HG03139 (cell line): ENCODE data around the gene PITPNM3.

ENCODE experiments used
- ATAC-seq: cut with Tn5 transposase; IDR thresholded peaks from one replicate; pipeline ENCODE4 v1.9.1; 2021; ENCODE audit not compliant: unreplicated experiment

Gene PITPNM3

DNA sequence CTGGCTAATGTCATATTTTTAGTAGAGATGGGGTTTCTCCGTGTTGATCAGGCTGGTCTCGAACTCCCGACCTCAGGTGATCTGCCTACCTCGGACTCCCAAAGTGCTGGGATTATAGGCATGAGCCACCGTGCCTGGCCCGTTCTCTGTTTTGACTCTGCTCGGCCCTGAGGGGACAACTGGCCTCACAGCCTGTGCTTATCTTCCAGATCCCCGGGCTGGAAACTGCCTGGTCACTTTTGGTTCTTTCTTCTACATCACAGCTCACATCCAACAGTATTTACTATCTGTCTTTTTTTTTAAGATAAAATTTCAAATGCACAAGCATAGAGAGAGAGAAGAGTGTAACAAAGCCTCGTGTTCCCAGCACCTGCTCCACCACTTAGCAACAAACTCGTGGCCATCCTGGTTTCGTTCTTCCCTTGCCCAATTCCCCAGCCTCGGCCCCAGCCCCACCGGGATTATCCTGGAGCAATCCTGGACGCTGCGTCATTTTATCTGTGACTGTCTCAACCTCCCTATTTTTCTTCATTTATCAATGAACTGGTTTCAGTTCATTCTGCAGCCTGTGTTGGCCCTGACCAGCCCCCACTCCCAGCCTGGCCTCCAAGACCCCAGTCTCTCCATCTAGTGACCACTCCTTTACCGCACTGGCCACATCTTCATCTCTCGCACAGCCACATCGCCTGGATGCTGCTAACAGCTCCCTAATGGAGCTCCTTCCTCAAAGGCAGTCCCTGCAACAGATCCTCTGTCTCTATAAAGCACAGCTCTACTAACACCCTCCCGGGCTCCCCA lies 91.0 kb downstream of the PITPNM3 start:
- ATAC-seq, result no peak

- ATAC-seq, result no peak
Measured at GRCh38 chr17:6464446-6465041, 91.8 kb downstream of the PITPNM3 start.

DNA sequence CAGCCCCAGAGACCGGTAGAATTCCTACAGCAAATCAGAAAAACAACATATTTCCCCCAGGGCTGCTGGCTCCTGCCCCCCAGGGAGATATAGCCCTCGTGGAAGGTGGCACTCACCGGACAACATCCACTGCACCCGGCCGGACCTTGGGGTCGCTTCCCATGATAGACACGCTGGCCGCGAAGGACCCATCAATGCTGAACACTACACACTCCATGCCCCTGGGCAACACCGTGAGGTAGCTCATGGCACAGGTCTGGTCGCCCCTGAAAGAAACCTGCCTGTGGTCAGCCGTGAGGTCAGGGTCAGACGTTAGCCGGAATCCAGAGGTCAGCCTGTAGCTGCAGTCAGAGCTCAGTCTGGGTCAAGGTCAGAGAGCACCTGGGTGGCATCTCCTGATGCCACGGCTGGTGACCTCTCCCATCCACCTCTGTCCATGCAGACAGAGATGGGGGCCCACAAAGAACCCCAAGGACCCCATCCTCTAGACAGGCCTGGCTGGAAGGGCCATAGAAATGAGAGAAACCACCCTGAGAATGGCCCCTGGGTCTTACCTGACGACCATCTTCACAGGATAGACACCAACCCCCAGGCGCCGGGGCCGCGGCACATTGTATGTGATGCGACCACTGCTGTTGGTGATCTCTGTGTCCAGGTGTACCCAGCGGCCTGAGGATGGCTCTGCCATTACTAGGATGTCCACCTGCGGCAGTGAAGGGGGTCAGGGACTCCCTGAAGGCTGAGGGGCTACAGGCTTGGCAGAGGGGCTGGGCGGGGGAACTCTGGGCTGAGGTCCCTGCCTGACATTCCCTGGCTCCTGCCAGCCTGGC lies 92.5 kb downstream of the PITPNM3 start:
- ATAC-seq, result no peak

DNA sequence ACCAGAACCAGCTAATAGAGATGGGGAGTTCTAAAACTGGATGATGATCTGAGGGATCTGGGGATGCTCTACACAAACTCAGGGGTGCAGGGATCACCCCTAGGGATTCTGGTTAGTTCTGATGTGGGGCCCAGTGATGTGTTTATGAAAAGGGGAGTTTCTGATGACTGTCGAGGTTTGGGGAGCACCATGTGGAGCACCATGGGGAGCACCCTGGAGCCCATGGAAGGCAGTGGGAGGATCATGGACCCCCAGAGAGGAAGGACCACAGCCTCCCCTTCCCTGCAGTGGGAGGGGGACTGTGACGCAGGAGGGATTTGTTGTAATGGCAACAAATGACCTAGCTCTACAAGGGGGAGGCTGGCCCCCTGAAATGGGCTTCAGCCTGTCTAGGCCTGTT lies 93.7 kb downstream of the PITPNM3 start:
- ATAC-seq, result no peak

DNA sequence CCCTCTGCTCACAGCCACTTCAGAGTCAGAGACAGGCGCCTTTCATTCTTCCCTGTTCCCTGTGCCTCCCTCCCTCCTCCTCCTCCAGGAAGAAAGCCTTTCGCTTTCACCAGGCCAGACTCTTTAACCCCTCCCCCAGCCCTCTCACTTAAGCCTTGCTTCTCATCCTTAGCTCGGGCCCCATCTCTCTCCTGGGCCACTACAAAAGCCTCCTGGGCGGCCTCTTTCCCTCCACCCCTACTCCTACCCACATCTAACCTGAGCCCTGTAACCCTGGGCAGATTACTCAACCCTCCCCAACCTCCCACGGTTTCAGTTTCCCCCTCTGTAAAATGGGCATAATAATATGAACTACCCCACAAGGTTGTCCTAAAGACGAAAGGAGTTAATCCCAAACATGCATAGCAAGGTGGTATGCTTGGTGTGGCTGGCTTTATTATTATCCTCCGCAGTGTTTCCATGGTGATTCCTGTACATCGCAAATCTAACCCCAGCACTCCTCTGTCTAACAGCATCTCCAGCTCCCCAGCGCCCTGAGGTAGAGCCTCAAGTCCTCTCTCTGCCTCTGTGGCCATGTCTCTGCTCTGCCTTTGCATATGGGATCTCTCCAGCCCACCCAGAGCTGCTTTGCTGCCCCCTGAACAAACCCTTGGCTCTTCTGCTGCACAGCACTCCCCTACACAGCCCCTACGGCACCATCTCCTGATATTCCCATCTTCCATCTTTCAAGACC lies 94.4 kb downstream of the PITPNM3 start:
- no peak for ATAC-seq

DNA sequence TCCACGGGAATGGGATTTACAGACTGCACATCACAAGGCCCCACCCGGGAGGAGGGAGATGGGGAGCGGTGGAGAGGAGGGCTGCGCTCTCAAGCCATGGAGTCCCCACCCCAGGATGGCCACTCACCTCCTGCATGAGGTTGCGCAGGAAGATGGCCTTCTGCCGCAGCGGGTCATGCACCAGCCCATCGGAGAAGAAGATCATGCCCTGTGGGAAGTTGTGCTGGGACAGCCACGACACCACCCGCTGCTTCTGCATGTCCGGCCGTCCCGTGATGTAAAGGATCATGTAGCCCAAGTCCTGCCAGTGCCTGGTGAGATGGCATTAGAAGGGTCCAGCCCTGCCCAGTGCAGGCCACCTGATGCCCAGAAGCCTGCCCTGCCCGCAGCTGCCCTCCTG lies 95.1 kb downstream of the PITPNM3 start:
- ATAC-seq, result no peak

DNA sequence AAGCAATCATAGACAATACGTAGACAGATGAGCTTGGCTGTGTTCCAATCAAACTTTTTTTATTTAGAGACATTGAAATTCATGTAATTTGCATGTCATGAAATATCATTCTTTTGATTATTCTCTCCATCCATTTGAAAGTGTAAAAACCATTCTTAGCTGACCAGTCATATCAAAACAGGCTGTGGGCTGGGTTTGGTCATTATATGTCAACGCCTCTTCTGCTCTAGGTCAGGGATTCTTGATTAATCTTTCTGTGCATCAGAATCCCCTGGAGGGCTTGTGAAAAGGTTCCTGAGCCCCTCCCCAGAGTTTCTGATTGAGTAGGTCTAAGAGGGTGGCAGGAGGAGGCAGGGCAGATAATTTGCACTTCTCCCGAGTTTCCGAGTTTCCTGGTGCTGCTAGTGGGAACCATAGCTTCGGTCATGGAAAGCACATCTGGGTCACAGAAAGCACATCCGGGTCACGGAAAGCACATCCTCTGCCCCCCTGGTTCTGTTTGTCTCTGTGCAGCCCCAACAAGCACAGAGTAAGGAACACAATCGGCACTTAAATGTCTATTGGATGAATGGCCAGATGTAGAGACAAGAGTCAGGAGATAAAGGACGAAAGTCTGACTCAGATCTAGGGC lies 95.7 kb downstream of the PITPNM3 start:
- ATAC-seq, result no peak

- no peak for ATAC-seq
Measured at GRCh38 chr17:6458460-6458950, 97.8 kb downstream of the PITPNM3 start.

DNA sequence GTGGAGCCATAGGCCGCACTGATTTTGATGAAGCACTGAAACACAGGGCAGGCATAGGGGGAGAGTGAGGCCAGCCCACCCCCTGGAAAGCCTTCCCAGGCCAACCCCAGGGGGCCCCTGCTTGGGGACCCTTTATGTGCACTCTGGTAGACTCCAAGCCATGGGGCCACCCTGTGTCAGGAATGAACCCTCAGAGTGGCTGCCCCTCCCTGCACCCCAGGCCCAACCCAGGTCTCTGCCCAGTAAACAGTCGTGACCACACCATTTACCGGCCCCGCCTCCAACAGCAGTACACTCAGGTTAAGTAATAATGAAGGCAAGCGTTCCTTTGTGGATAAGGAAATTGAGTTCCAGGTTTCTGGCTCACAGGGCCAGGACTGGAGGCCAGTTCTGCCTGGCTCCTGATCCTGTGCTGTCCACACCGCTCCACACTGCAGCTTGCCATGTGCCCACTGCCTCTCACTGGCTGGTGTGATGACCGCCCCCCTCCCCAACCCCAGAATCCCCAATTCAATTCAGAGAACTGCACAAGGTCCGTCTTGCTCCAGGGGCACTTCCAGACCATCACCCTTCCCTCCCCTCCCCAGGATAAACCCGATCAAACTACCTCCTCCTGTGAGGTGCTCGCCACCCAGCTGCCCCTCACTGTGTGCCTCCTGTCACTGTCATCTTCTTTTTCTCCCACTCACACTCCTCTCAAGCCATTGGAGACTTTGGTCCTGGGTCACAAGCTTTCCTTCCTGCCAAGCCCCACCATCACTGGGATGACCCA lies 98.5 kb downstream of the PITPNM3 start:
- ATAC-seq, result no peak

- ATAC-seq, result no peak
Measured at GRCh38 chr17:6456914-6457687, 99.3 kb downstream of the PITPNM3 start.

- ATAC-seq, result no peak
Measured at GRCh38 chr17:6456321-6456720, 100.0 kb downstream of the PITPNM3 start.

DNA sequence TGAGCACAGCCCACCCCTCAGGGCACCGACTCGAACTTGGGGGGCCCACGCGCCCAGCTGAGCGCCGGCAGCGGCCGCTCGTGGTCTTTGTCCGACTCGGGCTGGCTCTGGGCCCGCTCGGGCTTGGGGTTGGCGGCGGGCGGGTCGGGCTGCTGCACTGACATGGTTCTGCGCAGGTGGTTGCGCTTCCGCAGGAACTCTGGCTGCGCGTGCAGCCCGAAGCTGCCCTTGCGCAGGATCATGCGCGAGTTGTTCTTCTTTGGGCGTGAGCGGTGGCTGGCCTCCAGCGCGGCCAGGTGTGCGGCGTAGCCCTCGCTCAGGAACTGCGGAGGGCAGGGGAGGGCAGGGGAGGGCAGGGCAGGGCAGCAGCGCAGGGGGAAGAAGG lies 101.0 kb downstream of the PITPNM3 start:
- no peak for ATAC-seq

GRCh38 chr17:6454495-6455320 lies 101.6 kb downstream of the PITPNM3 start:
- no peak for ATAC-seq

GRCh38 chr17:6453279-6454024 lies 102.9 kb downstream of the PITPNM3 start:
- no peak for ATAC-seq

DNA sequence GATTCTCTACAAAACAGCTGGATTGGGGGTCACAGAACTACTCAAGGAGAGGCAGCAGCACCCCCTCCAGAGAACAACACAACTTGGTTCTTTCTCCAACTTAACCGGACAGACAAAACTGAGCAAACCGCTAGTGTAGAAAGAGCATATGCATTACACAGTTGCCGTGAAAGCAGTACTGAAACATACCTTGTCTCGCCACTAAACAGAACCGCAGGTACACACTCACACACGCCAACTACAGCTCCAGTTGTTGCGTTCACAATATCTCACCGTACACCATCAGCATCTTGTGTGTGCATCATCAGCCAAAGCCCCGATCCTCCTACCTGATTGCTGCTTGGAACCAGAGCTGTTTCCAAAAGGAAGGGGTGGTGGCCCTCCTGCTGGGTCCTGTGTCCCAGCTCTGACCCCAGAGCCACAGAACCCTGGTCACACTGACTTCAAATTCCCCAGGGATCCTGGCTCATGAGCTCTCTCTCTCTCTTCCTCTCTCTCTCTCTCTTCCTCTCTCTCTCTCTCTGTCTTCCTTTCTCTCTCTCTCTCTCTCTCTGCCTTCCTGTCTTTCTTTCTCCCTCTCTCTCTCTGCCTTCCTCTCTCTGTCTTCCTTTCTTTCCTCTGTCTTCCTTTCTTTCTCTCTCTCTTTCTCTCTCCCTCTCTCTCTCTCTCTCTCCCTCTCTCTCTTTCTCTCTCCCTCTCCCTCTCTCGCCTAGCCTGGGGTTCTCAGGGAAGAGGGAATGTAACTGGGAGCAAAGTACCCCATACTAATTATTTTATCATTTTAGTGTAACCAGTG lies 103.7 kb downstream of the PITPNM3 start:
- ATAC-seq, result no peak

GRCh38 chr17:6450926-6451832 lies 105.2 kb downstream of the PITPNM3 start:
- ATAC-seq, result no peak
